K562 (cell line): ENCODE measurements around the gene CDCA3. TPM values are rescaled to one million over a fixed set of nuclear protein-coding genes. Genes with fewer than 3 reads are reported as not detected.

Source experiments
- CXXC5 ChIP-seq: fragments of 250-450 bp; sonication (Bioruptor Pico); IDR thresholded peaks from 2 replicates; pipeline ENCODE4 v1.8.0; 2022; ENCODE audit warnings: inconsistent platforms, mild to moderate bottlenecking, moderate library complexity
- HDAC3 ChIP-seq: fragments of 450-650 bp; IDR thresholded peaks from 2 replicates; pipeline ENCODE4 v1.6.1; 2018; ENCODE audit warnings: borderline replicate concordance, mild to moderate bottlenecking, moderate library complexity; ENCODE audit not compliant: partially characterized antibody
- IFI16 ChIP-seq: fragments of 250-450 bp; sonication (Bioruptor Pico); IDR thresholded peaks from 2 replicates; pipeline ENCODE4 v2.1.2; 2022; ENCODE audit warnings: mild to moderate bottlenecking, inconsistent platforms
- MAFK ChIP-seq: IDR thresholded peaks from 2 replicates; pipeline ENCODE4 v1.6.1; 2011; ENCODE audit warnings: low read length, improper control_type of control experiment
- MCM7 ChIP-seq, 2 experiments: fragments of 450-650 bp; IDR thresholded peaks; 2 replicates each; pipeline ENCODE4 v1.6.1; 2016 to 2018
- PML ChIP-seq: IDR thresholded peaks from 2 replicates; pipeline ENCODE4 v1.6.1; 2012; ENCODE audit warnings: low read length, inconsistent platforms
- PPARD ChIP-seq: fragments of 250-450 bp; sonication (Bioruptor Pico); IDR thresholded peaks from 2 replicates; pipeline ENCODE4 v1.8.0; 2022; ENCODE audit warnings: inconsistent platforms, mild to moderate bottlenecking, moderate library complexity
- STAT5B ChIP-seq: fragments of 250-450 bp; sonication (Bioruptor Pico); IDR thresholded peaks from 2 replicates; pipeline ENCODE4 v1.8.0; 2021; ENCODE audit warnings: mild to moderate bottlenecking, inconsistent platforms
- ZNF280A ChIP-seq: fragments of 450-650 bp; IDR thresholded peaks from 2 replicates; pipeline ENCODE4 v1.6.1; 2018; ENCODE audit warnings: mild to moderate bottlenecking, low read depth; ENCODE audit not compliant: partially characterized antibody
- ZNF77 ChIP-seq: fragments of 250-450 bp; sonication (Bioruptor Pico); IDR thresholded peaks from 2 replicates; pipeline ENCODE4 v1.5.0; 2020
- polyA plus RNA-seq, 8 experiments: library from polyadenylated mRNA; depleted of rRNA in 4 of 8; stranded (reverse) in 5 of 8; unstranded in 3 of 8; fragments of >200 nt; fragmentation: Nextera tagmentation in 2 of 8; fragmentation: Illumina TruSeq in 1 of 8; extraction: Ambion mirVana in 2 of 8; extraction: Trizol in 1 of 8; gene quantifications; 2 replicates each; pipeline versions ENCODE4 v1.2.1 to v1.2.3, GENCODE V29; 2011 to 2014; ENCODE audit warnings: inconsistent platforms in 1 of 8, missing spikeins in 1 of 8
- total RNA-seq, 7 experiments: library from RNA; depleted of rRNA in 6 of 7; stranded (reverse); fragments of >200 nt in 6 of 7; fragmentation: Illumina TruSeq in 2 of 7; extraction: Trizol in 2 of 7; gene quantifications; 2 replicates each; pipeline versions ENCODE4 v1.2.1 to v1.2.3, GENCODE V29; 2011 to 2021; ENCODE audit warnings: low replicate concordance in 1 of 7

Gene CDCA3
- total and polyA plus RNA-seq, 9 of the 15 experiments (the other 6 are each of a cell fraction or from before 2014, with no cell fraction given) = 24.2 to 80.8 (median 55.1) TPM

- TF ChIP-seq PPARD (CRISPR knock-in tag) = no peak
- TF ChIP-seq STAT5B = no peak
- no peak for TF ChIP-seq ZNF280A
- peak; percentile 41; the same call in 1 of the 2 replicates for TF ChIP-seq CXXC5 (CRISPR knock-in tag)
- TF ChIP-seq IFI16 = no peak
- TF ChIP-seq PML = no peak
- TF ChIP-seq ZNF77 = no peak
- no peak for TF ChIP-seq HDAC3
- no peak for TF ChIP-seq MCM7 (IDR thresholded peaks at IDR 0.05)
- TF ChIP-seq MAFK = 0 out of 2 replicates have a peak, but pooled peaks have one; percentile 14
- TF ChIP-seq, all 486 proteins: peak for 27
Observed at GRCh38 chr12:6827982-6828780, 22.9 kb downstream of the CDCA3 start, which contains the start of gene P3H3 (continued).
